KBM-7 (cell line): ENCODE measurements around the gene FTO.

Experiments used
- DNase-seq: peaks from one replicate; pipeline ENCODE4 v3.0.0-alpha.2; 2015
- in situ Hi-C: fragments of 300-500 bp; cut with MboI; formaldehyde crosslinking; loops from 2 replicates; pipeline ENCODE4 v1.14.3; 2020; ENCODE audit warnings: low sequenced_read_pairs, low pct_unique_long_range_greater_than_20kb, mixed read lengths

The FTO gene

DNA sequence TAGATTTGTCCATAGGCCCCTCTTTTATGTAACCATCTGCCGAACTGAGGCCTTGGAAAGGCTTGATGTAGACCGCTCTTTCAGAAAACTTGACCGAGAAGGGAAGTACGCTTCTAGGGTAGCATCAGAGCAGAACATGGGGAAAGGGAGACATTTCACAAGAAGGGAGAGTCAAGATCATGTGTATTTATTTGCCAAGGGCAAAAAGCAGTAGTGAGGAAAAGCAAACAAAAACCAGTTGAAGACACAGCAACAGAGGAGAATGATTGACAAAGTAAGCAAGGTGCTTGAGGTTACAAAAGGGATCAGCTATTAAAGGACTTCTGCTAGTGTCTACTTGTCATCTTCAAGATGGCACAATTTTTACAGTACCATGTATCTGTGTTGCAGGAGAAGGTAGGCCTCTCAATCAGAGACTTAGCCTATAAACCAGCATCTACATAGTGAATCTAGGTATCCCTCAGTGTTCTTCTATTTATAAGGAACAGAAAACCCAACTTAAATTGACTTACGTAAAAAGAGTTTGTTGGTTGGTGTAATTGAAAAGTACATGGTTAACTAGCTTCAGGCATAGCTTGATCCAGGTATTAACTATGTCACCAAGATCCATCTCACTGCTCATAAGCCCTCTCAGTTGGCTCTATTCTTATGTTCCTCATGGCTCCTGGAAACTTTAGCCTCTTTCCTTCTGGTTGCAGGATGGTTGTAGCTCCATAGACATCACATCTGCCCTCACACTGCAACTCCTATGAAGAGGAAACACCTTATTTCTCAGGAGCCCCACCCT, 294.3 kb downstream of the FTO start:
- in situ Hi-C loops = no loop called here
- DNase-seq = no peak

- no peak for DNase-seq
- in situ Hi-C loops = no loop called here
These were observed 295.1 kb downstream of the FTO start for GRCh38 chr16:53998966-53999522.

DNA sequence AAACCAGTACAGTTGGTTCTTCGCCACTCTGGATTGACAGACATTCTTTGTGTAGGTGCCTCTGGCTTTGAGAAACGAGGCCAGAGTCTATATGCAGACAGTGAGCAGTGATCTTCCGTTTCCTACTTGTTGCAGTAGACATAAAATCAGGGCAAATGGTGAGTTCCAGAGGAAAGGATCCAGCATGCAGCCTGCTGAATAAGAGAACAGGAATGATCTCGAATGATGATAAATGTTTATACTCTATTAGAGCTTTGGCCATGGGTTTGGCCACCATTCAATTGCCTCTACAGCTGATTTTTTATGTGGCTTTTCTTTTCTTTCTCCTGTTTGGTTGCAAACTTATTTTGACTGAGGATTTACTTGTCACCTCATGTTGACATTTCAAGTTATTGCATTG, 295.9 kb downstream of the FTO start:
- in situ Hi-C loops = no loop called here
- DNase-seq = no peak

DNA sequence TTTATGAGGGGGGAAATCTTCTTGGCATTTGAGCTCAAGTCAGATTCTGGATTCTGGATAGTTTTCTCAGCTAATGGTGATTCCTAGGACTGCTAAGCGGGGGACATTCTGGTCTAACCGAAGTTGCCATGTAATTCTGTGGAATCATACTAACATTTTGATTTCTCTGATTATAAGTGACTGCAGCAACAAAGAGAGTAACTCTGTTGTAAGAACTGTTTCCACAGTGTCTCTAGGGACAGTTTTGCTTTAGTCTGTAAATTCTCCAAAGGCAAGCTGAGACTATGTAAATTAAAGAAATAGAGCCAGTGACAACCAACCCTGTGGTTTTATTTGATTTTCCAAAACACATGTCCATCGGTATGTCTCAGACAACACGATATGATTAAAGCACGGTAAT, 296.4 kb downstream of the FTO start:
- in situ Hi-C loops = no loop called here
- DNase-seq = no peak

DNA sequence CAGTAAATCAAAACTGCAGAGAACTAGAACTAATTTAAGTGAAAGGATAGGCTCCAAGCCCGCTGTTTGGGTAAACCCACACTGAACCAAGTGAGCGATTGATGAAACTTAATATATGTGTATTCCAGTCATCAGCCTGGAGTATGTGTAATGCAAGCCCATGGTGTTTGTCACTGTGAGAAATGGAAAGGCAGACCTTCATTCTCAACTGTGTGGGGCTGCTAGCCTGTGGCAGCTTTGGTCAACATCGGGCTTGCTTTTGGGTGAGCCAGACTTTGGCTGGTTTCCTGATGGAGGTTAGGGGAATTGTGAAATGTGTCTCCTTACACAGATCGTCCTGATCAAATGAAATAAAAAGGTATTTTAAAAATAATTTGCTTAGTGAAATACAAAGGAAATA, 302.7 kb downstream of the FTO start:
- in situ Hi-C loops = no loop called here
- DNase-seq = no peak

- in situ Hi-C loops = no loop called here
- DNase-seq = no peak
These were observed 303.5 kb downstream of the FTO start for GRCh38 chr16:54007504-54007903.

DNA sequence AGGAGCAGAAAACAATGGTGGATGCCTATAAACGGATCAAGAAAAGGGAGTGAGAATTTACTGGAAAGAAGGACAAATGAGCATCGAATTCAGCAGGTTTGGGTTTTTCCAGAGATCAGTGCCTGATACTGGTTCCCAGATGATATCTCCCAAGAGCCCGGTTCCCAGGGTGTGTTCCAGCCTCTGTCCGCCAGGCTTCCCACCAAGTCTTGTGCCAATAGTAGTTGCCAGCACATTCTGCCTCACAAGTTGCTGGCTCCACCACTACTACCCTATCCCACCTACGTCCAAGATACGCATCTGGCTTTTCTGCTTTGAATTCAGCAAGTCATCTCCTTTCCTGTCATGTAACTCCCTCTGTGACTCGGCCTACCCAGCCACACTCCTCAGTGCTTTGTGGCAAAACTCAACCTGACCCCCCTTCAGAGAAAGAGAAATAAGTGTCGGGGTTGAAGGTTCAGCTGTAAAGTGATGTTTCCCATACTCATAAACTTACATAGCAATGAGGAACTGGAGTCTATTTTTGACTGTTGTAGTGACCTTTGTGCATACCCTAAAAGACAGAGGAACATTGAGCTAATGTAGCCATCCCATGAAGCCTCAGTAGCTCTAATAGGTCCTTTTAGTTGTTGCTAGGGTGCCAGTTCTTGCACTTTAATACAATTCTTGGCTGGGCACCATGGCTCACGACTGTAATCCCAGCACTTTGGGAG, 305.7 kb downstream of the FTO start:
- in situ Hi-C loops = no loop called here
- DNase-seq = no peak

DNA sequence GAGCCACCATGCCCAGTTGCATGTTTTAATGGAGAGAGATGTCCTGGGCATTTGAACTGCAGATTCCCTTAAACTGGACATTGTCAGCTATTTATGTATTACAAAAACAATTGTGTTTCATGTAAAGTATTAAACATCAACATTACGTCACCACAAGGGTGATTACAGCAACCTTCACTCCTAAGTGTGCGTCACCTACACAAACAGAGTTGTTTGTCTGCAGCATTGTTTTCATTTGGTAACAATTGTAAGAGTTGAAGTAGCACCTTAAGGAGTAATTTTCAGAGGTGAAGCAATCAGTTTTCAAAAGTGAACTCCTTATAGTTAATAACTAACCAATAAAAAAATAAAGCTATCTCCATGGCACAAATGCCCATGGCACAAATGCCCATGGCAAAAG, 311.2 kb downstream of the FTO start:
- in situ Hi-C loops = no loop called here
- DNase-seq = no peak

DNA sequence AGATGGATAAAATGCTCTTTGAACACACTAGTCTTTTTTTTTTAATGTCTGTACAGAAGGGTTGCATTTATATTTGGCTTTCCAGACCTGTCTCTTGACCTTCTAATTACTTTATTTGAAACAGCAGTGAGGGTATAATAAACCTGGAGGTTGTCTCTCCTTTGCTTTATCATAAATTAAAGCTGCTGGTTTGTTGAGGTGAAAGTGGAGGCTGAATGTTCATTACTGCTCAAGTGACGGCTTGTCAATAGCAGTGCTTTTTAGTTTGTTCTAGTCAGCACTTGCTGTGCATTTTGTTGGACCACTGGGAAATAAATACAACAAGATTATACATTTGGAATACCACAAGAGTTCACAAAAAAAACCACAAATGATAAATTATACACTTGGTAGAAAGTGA, 318.4 kb downstream of the FTO start:
- in situ Hi-C loops = no loop called here

DNA sequence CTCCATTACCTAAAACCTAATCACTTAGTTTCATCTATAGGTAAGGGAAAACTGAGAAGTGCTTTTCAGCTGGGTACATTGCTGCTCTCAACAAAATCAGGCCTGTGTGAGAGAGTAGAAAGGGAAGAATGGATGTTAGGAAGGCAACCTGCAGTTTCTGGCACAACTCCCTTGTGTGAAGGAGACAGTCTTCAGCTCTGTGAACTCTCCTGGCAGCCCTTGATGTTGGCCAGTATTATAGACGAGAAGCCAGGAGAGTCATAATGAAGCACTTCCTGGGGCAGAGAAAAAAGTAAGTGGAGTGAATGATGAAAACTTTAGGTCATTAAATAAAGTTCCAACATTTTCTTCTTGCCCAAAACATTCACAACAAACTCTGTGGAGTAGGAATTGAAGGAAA, 322.5 kb downstream of the FTO start:
- in situ Hi-C loops = no loop called here

More for the DNA sequence above, 318.4 kb downstream of the FTO start:
- DNase-seq = no peak

DNA sequence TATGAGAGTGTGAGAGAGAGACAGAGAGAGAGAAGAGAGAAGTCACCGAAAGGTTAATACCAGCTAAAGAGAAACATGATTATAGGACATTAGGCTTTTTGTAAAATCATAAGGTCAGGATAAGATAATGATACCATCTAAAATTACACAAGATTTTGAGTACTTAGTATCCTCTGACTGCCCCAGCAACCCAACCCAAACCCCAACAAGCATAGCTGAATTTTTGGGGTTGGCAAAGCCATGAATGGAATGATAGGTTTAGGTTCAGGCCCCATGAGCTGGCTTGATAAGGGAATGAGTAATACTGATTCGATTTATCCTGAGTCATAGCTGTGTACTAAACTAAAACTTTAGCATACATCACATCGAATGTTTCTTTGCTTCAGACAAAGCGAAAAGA, 323.1 kb downstream of the FTO start:
- in situ Hi-C loops = no loop called here
- no peak for DNase-seq

More for the DNA sequence above, 322.5 kb downstream of the FTO start:
- no peak for DNase-seq

- in situ Hi-C loops = no loop called here
These were observed 323.6 kb downstream of the FTO start for GRCh38 chr16:54027558-54027957.

GRCh38 chr16:54027995-54028394, 324.0 kb downstream of the FTO start:
- in situ Hi-C loops = no loop called here
- no peak for DNase-seq

More at GRCh38 chr16:54027558-54027957, 323.6 kb downstream of the FTO start:
- DNase-seq = no peak

GRCh38 chr16:54030451-54030850, 326.5 kb downstream of the FTO start:
- no peak for DNase-seq
- in situ Hi-C loops = no loop called here

DNA sequence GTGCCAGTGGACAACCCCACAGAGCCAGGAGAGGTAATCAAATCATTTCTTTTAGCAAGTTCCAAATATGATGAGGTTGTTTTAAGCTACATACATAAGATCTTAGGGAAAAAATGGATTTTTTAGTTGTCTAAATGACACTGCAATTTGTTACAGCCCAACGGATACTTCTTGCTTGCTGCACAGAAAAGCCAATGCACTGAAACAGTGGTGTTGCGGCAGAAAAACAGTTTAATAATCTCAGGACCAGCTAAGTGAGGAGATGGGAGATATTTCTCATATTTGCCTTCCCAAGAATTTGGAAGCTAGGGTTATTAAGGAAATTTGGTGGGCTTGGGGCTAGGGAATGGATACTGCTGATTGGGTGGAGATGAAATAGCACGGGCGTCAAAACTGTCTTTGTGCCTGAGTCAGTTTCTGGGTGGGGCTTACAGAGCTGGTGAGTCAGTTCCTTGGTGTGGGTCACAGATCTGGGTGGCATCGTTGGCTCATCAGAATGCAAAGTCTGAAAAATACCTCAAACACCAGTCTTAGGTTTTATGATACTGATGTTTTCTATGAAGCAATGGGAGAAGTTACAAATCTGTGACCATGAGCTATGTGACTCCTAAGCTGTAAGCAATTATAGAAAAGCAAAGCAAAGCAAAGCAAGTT, 327.3 kb downstream of the FTO start:
- in situ Hi-C loops = no loop called here
- DNase-seq = no peak

GRCh38 chr16:54033747-54034146, 329.8 kb downstream of the FTO start:
- in situ Hi-C loops = no loop called here
- DNase-seq = no peak

- DNase-seq = no peak
- in situ Hi-C loops = no loop called here
These were observed 330.7 kb downstream of the FTO start for GRCh38 chr16:54034684-54035083.

- in situ Hi-C loops = no loop called here
- no peak for DNase-seq
These were observed 336.5 kb downstream of the FTO start for GRCh38 chr16:54040480-54040879.

GRCh38 chr16:54040975-54041374, 337.0 kb downstream of the FTO start:
- in situ Hi-C loops = no loop called here
- no peak for DNase-seq
